GM12801 (cell line): ENCODE results near the gene SLC6A6.

Experiments used
- TF ChIP-seq, protein P1 (sequence below): IDR thresholded peaks from one replicate; pipeline ENCODE4 v1.5.1; 2011; ENCODE audit warnings: control low read depth; ENCODE audit not compliant: insufficient read length; ENCODE audit errors: extremely low read depth

The SLC6A6 gene

GRCh38 chr3:14410106-14410502 lies 7.7 kb downstream of the SLC6A6 start:
- TF ChIP-seq, protein P1, sequence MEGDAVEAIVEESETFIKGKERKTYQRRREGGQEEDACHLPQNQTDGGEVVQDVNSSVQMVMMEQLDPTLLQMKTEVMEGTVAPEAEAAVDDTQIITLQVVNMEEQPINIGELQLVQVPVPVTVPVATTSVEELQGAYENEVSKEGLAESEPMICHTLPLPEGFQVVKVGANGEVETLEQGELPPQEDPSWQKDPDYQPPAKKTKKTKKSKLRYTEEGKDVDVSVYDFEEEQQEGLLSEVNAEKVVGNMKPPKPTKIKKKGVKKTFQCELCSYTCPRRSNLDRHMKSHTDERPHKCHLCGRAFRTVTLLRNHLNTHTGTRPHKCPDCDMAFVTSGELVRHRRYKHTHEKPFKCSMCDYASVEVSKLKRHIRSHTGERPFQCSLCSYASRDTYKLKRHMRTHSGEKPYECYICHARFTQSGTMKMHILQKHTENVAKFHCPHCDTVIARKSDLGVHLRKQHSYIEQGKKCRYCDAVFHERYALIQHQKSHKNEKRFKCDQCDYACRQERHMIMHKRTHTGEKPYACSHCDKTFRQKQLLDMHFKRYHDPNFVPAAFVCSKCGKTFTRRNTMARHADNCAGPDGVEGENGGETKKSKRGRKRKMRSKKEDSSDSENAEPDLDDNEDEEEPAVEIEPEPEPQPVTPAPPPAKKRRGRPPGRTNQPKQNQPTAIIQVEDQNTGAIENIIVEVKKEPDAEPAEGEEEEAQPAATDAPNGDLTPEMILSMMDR, result no peak

- TF ChIP-seq, protein P1, result no peak
Observed at GRCh38 chr3:14410503-14411165, 8.2 kb downstream of the SLC6A6 start.

GRCh38 chr3:14411166-14411526 lies 8.7 kb downstream of the SLC6A6 start:
- TF ChIP-seq, protein P1, result no peak

DNA sequence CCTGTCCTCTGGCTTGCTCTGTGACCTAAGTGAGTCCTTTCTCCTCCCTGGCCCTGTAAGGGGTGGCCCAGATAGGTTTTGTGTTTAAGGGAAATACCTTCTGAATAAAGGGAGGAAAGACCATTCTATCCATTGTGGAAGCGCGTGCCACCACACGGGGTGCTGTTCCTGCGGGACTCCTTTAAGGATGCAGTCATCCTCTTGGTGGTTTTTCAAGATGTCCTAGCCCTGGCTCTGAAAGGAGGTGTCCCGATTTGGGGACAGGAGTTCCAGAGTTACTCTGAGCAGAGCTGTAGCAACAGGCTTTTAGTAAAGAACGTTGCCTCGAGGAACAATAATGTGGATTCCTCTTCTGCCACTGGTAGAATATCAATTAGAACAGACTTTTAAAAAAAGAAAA lies 9.6 kb downstream of the SLC6A6 start:
- TF ChIP-seq, protein P1, result no peak

- TF ChIP-seq, protein P1, result no peak
Observed at GRCh38 chr3:14412831-14413380, 10.5 kb downstream of the SLC6A6 start.

- TF ChIP-seq, protein P1, result no peak
Observed at GRCh38 chr3:14413381-14414071, 11.1 kb downstream of the SLC6A6 start.

DNA sequence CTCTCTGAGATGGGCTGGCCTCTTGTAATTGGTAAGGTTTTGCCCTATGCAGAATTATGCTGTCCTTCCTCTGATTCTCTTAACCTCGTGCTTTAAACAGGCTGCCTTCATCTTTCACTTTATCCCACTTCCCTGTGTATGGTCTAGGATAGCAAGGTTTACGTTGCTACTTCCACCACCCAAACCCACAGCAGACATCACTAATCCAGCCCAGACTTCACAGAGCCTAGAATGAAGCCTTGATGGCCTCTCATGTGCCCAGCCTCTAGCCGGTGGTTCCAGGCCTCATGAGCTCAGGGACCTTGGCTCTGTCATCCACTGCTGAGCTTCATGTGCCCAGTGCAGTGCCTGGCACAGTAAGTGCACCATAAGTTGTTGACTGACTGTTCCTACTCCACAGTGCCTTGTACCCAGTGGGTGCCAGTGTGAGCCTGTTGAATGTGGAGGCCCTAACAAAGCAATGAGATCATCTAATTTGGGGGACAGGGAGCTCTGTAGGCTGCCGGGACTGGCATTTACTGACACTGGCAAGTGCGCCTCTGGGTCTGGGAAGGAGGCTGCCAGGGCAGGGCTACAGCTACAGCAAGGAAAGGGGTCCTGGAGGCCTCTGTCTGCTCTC lies 12.5 kb downstream of the SLC6A6 start:
- TF ChIP-seq, protein P1, result no peak
